ENCODE measurements around the gene MRPL58.

The MRPL58 gene

GRCh38 chr17:74975943-74976342 lies 36.5 kb upstream of the MRPL58 start:
- Mint-ChIP-seq H3K4me1 (peaks cover 6% of the 10 kb centered on the region), H3K4me3 (no peak overlapping the region), H3K9me3 (no peaks in the 10 kb centered on the region), H3K36me3 (ENCODE audit: low read depth) (no peaks in the 10 kb centered on the region), H3K27ac (no peak overlapping the region), H3K27me3 (ENCODE audit: low read depth, poor library complexity) (peaks cover 93% of the 10 kb centered on the region)
- no peak for TF ChIP-seq CTCF (IDR thresholded peaks at IDR 0.05)
- DNase-seq, result no peak

- Mint-ChIP-seq H3K9me3 (no peaks in the 10 kb centered on the region), H3K4me3 (no peak overlapping the region), H3K27me3 (ENCODE audit: low read depth, poor library complexity) (peaks cover 74% of the 10 kb centered on the region), H3K36me3 (ENCODE audit: low read depth) (no peaks in the 10 kb centered on the region), H3K4me1 (peaks cover 11% of the 10 kb centered on the region), H3K27ac (no peak overlapping the region)
- TF ChIP-seq CTCF (IDR thresholded peaks at IDR 0.05), result no peak
- no peak for DNase-seq
These were observed 34.7 kb upstream of the MRPL58 start for GRCh38 chr17:74977802-74978201.

GRCh38 chr17:74978240-74978639 lies 34.2 kb upstream of the MRPL58 start:
- H3K27me3 Mint-ChIP-seq (ENCODE audit: low read depth, poor library complexity), result peaks cover 70% of the 10 kb centered on the region
- H3K4me3 Mint-ChIP-seq, result no peak overlapping the region
- DNase-seq, result no peak
- H3K9me3 Mint-ChIP-seq, result no peaks in the 10 kb centered on the region
- no peak overlapping the region for H3K27ac Mint-ChIP-seq
- TF ChIP-seq CTCF (IDR thresholded peaks at IDR 0.05), result no peak
- H3K4me1 Mint-ChIP-seq, result peaks cover 7% of the 10 kb centered on the region
- H3K36me3 Mint-ChIP-seq (ENCODE audit: low read depth), result no peaks in the 10 kb centered on the region

- no peaks in the 10 kb centered on the region for H3K9me3 Mint-ChIP-seq
- peaks cover 56% of the 10 kb centered on the region for H3K27me3 Mint-ChIP-seq (ENCODE audit: low read depth, poor library complexity)
- no peak overlapping the region for H3K4me3 Mint-ChIP-seq
- no peaks in the 10 kb centered on the region for H3K36me3 Mint-ChIP-seq (ENCODE audit: low read depth)
- peaks cover 6% of the 10 kb centered on the region for H3K4me1 Mint-ChIP-seq
- no peak overlapping the region for H3K27ac Mint-ChIP-seq
- no peak for TF ChIP-seq CTCF (IDR thresholded peaks at IDR 0.05)
- no peak for DNase-seq
These were observed 32.9 kb upstream of the MRPL58 start for GRCh38 chr17:74979408-74980146.

GRCh38 chr17:74981318-74981978 lies 31.0 kb upstream of the MRPL58 start:
- H3K9me3 Mint-ChIP-seq, result no peaks in the 10 kb centered on the region
- H3K4me1 Mint-ChIP-seq, result peaks cover 6% of the 10 kb centered on the region
- H3K27me3 Mint-ChIP-seq (ENCODE audit: low read depth, poor library complexity), result peaks cover 43% of the 10 kb centered on the region
- no peaks in the 10 kb centered on the region for H3K36me3 Mint-ChIP-seq (ENCODE audit: low read depth)
- peak overlapping the region; percentile 86 for H3K27ac Mint-ChIP-seq
- TF ChIP-seq CTCF (IDR thresholded peaks at IDR 0.05), result no peak
- H3K4me3 Mint-ChIP-seq, result peak overlapping the region; percentile 85
- DNase-seq, result no peak

Data from nephron progenitor cell (in vitro differentiated cells).